Motor neuron (in vitro differentiated cells): ENCODE data around the gene PPP1R7. TPM values are rescaled to one million over a fixed set of nuclear protein-coding genes. Genes with fewer than 3 reads are reported as not detected.

ENCODE experiments used
- ATAC-seq, 8 experiments: fragments of 200-7000 bp; cut with Tn5 transposase; replicated peaks in 6 of 8; 2 replicates each; pipeline ENCODE4 v1.8.0; 2021; ENCODE audit warnings: mild to moderate bottlenecking in 8 of 8, moderate library complexity in 8 of 8
- H3K27ac ChIP-seq, 2 donors: fragments of 250-450 bp; sonication (Bioruptor Pico); 2 replicates each; pipeline ENCODE4 v1.9.0; 2021; ENCODE audit warnings: antibody characterized with exemption in 2 of 2, mild to moderate bottlenecking in 2 of 2, moderate library complexity in 1 of 2
- H3K4me1 ChIP-seq, 2 donors: fragments of 250-450 bp; sonication (Bioruptor Pico); replicated peaks in 1 of 2; 2 replicates each; pipeline ENCODE4 v1.6.1; 2021; ENCODE audit warnings: antibody characterized with exemption in 2 of 2, mild to moderate bottlenecking in 2 of 2, moderate library complexity in 1 of 2
- H3K4me3 ChIP-seq, 5 donors: fragments of 250-450 bp; sonication (Bioruptor Pico); 2 replicates each; pipeline ENCODE4 v1.9.0; 2021; ENCODE audit warnings: antibody characterized with exemption in 5 of 5, mild to moderate bottlenecking in 5 of 5, moderate library complexity in 4 of 5
- WGBS, 10 experiments: fragments of 450-650 bp; shearing (Covaris generic); methylation state at CpG; one replicate each; pipeline ENCODE4 v1.0.0; 2022; 5-methylcytosine and 5-hydroxymethylcytosine counted together
- in situ Hi-C, 9 experiments: fragments of 400-800 bp; cut with MboI; loops; one replicate each; pipeline ENCODE4 v1.15.0; 2021; ENCODE audit warnings: low sequenced_read_pairs in 9 of 9, low pct_unique_long_range_greater_than_20kb in 2 of 9; ENCODE audit not compliant: unreplicated experiment in 9 of 9
- total RNA-seq, 8 experiments: library from RNA; unstranded; fragments of 300-600 nt; gene quantifications; 2 replicates each; pipeline versions ENCODE4 v1.2.3 to v1.2.4, GENCODE V29; 2022

Gene PPP1R7
- total RNA-seq, 8 experiments from 2014 or later: 40.0 to 109 (median 63.1) TPM

- peak in 5 of 8 experiments; percentile 14 to 34 (median 27) for ATAC-seq
- Histone ChIP-seq H3K4me1 (peaks cover 9 to 10% of the 10 kb centered on the region in 2 donors), H3K27ac (peak overlapping the region; percentile 28 to 81), H3K4me3 (peak overlapping the region; percentile 76 to 90 (median 82))
- 0 to 73% (median 25%) methylated on average over 2 to 11 of the region's 37 CpGs for WGBS, 10 experiments
- in situ Hi-C loops: no loop called here
Measured at GRCh38 chr2:241150660-241151530, 628 bp downstream of the PPP1R7 start.

GRCh38 chr2:241151934-241152660 lies 1.8 kb downstream of the PPP1R7 start:
- ATAC-seq: no peak
- H3K27ac ChIP-seq: no peak overlapping the region
- no peak overlapping the region for H3K4me3 ChIP-seq
- WGBS, 10 experiments: 36 to 94% (median 67%) methylated on average over 2 to 7 of the region's 8 CpGs
- peaks cover 9 to 10% of the 10 kb centered on the region in 2 donors for H3K4me1 ChIP-seq
- in situ Hi-C loops: no loop called here

- no peak for ATAC-seq
Measured at GRCh38 chr2:241153616-241154015, 3.3 kb downstream of the PPP1R7 start.

GRCh38 chr2:241154915-241155314 lies 4.6 kb downstream of the PPP1R7 start:
- Histone ChIP-seq H3K4me1 (peaks cover 4 to 5% of the 10 kb centered on the region in 2 donors), H3K27ac (no peak overlapping the region), H3K4me3 (no peak overlapping the region)
- 20 to 100% (median 96%) methylated on average over 2 to 4 of the region's 4 CpGs; no CpG with 5 or more reads in 6 of the 10 experiments for WGBS, 10 experiments
- ATAC-seq: no peak
- in situ Hi-C loops: no loop called here

More at GRCh38 chr2:241153616-241154015, 3.3 kb downstream of the PPP1R7 start:
- peaks cover 5% of the 10 kb centered on the region in 2 donors for H3K4me1 ChIP-seq
- H3K27ac ChIP-seq: no peak overlapping the region
- H3K4me3 ChIP-seq: no peak overlapping the region
- in situ Hi-C loops: no loop called here
- WGBS, 10 experiments: 67 to 100% (median 100%) methylated on average over 1 to 3 of the region's 7 CpGs; no CpG with 5 or more reads in 3 of the 10 experiments

- in situ Hi-C loops: no loop called here
- WGBS, 10 experiments: 40 to 60% (median 46%) methylated on average over 1 of the region's 1 CpG; no CpG with 5 or more reads in 6 of the 10 experiments
- Histone ChIP-seq H3K4me1 (peaks cover 4 to 5% of the 10 kb centered on the region in 2 donors), H3K4me3 (no peak overlapping the region), H3K27ac (no peak overlapping the region)
- ATAC-seq: peak in 1 of 8 experiments; percentile 29
Measured at GRCh38 chr2:241155936-241156335, 5.7 kb downstream of the PPP1R7 start.

- Histone ChIP-seq H3K4me1 (no peaks in the 10 kb centered on the region), H3K4me3 (no peak overlapping the region), H3K27ac (no peak overlapping the region)
- in situ Hi-C loops: no loop called here
- 0 to 100% (median 60%) methylated on average over 1 to 5 of the region's 5 CpGs; no CpG with 5 or more reads in 5 of the 10 experiments for WGBS, 10 experiments
- no peak for ATAC-seq
Measured at GRCh38 chr2:241156971-241157441, 6.7 kb downstream of the PPP1R7 start.

- Histone ChIP-seq H3K27ac (no peak overlapping the region), H3K4me3 (no peak overlapping the region), H3K4me1 (no peaks in the 10 kb centered on the region)
- WGBS, 10 experiments: 27 to 100% (median 88%) methylated on average over 1 to 6 of the region's 9 CpGs
- ATAC-seq: peak in 1 of 8 experiments; percentile 71
- in situ Hi-C loops: no loop called here
Measured at GRCh38 chr2:241157841-241158545, 7.7 kb downstream of the PPP1R7 start.

- no peak overlapping the region for H3K4me3 ChIP-seq
- no peak overlapping the region for H3K27ac ChIP-seq
- no peaks in the 10 kb centered on the region for H3K4me1 ChIP-seq
- no peak for ATAC-seq
- WGBS, 10 experiments: 40 to 100% (median 94%) methylated on average over 1 to 6 of the region's 8 CpGs; no CpG with 5 or more reads in 5 of the 10 experiments
- in situ Hi-C loops: no loop called here
Measured at GRCh38 chr2:241158546-241158900, 8.3 kb downstream of the PPP1R7 start.

- H3K27ac ChIP-seq: no peak overlapping the region
- 85 to 100% (median 92%) methylated on average over 2 to 5 of the region's 5 CpGs; no CpG with 5 or more reads in 6 of the 10 experiments for WGBS, 10 experiments
- no peak overlapping the region for H3K4me3 ChIP-seq
- in situ Hi-C loops: no loop called here
- H3K4me1 ChIP-seq: no peaks in the 10 kb centered on the region
- no peak for ATAC-seq
Measured at GRCh38 chr2:241159116-241159515, 8.8 kb downstream of the PPP1R7 start.

GRCh38 chr2:241160318-241160717 lies 10.1 kb downstream of the PPP1R7 start:
- H3K4me3 ChIP-seq: no peak overlapping the region

GRCh38 chr2:241161646-241162281 lies 11.5 kb downstream of the PPP1R7 start:
- no peak overlapping the region for H3K27ac ChIP-seq
- ATAC-seq: peak in 2 of 8 experiments; percentile 81 to 92
- no peak overlapping the region for H3K4me3 ChIP-seq
- H3K4me1 ChIP-seq: no peaks in the 10 kb centered on the region
- 10 to 100% (median 59%) methylated on average over 1 to 7 of the region's 9 CpGs; no CpG with 5 or more reads in 2 of the 10 experiments for WGBS, 10 experiments
- in situ Hi-C loops: no loop called here

More at GRCh38 chr2:241160318-241160717, 10.1 kb downstream of the PPP1R7 start:
- Histone ChIP-seq H3K27ac (no peak overlapping the region), H3K4me1 (no peaks in the 10 kb centered on the region)
- WGBS, 10 experiments: 80 to 100% (median 95%) methylated on average over 1 to 7 of the region's 7 CpGs; no CpG with 5 or more reads in 3 of the 10 experiments
- no peak for ATAC-seq
- in situ Hi-C loops: no loop called here

GRCh38 chr2:241163601-241164118 lies 13.4 kb downstream of the PPP1R7 start:
- Histone ChIP-seq H3K4me3 (no peak overlapping the region), H3K4me1 (no peaks in the 10 kb centered on the region), H3K27ac (no peak overlapping the region)
- WGBS, 10 experiments: 40 to 100% (median 72%) methylated on average over 1 to 3 of the region's 3 CpGs; no CpG with 5 or more reads in 1 of the 10 experiments
- in situ Hi-C loops: no loop called here
- ATAC-seq: no peak
